ENCODE measurements around the gene CFAP161. TPM values are rescaled to one million over a fixed set of nuclear protein-coding genes. Genes with fewer than 3 reads are reported as not detected.

Gene CFAP161
- total and polyA plus RNA-seq, 2 experiments from 2014 or later, result 0.13 TPM; not detected in 1

GRCh38 chr15:81197255-81197630 is 63.2 kb downstream of the CFAP161 start:
- H3K4me1 Mint-ChIP-seq, result peaks cover 2% of the 10 kb centered on the region; the same call in 1 of the 3 replicates
- H3K9me3 Mint-ChIP-seq, result no peaks in the 10 kb centered on the region; the same call in 2 of the 3 replicates
- no peaks in the 10 kb centered on the region for H4K20me1 ChIP-seq (replicated peaks; ENCODE audit: insufficient read depth)
- DNase-seq (ENCODE audit: low spot score) (no peak), ATAC-seq (no peak)
- no peaks in the 10 kb centered on the region for H3K27me3 ChIP-seq (ENCODE audit: insufficient read depth)
- no peaks in the 10 kb centered on the region for H3K36me3 ChIP-seq (ENCODE audit: insufficient read depth)
- H3K36me3 Mint-ChIP-seq (ENCODE audit: low read depth), result no peaks in the 10 kb centered on the region
- no peaks in the 10 kb centered on the region for H3K4me1 ChIP-seq (ENCODE audit: insufficient read depth)
- H2AFZ ChIP-seq, result peak overlapping the region; percentile 28; the same call in 1 of the 2 replicates
- H3K4me3 ChIP-seq, result no peak overlapping the region
- H3F3A ChIP-seq (replicated peaks; ENCODE audit: low read depth), result no peaks in the 10 kb centered on the region
- no peaks in the 10 kb centered on the region for H3K79me2 ChIP-seq (replicated peaks; ENCODE audit: insufficient read depth)
- no peak overlapping the region for H3K27ac ChIP-seq (ENCODE audit: low read depth)
- no peak overlapping the region for H3K27ac Mint-ChIP-seq
- H3K27me3 Mint-ChIP-seq (ENCODE audit: insufficient read depth, low read depth, poor library complexity), result peaks cover 8% of the 10 kb centered on the region
- no peak overlapping the region for H3K4me3 Mint-ChIP-seq
- TF ChIP-seq EZH2 (IDR thresholded peaks at IDR 0.05; ENCODE audit: low read depth, unreplicated experiment), result no peak
- no peak for TF ChIP-seq EZH2phosphoT487 (IDR thresholded peaks at IDR 0.05; ENCODE audit: unreplicated experiment)
- TF ChIP-seq CREB1 (CRISPR knock-in tag; IDR thresholded peaks at IDR 0.05; ENCODE audit: low read depth), result no peak
- no peak for TF ChIP-seq STAT1 (IDR thresholded peaks at IDR 0.05; ENCODE audit: unreplicated experiment)
- no peak for TF ChIP-seq ZNF462 (CRISPR knock-in tag; IDR thresholded peaks at IDR 0.05)
- TF ChIP-seq REST (IDR thresholded peaks at IDR 0.05; ENCODE audit: unreplicated experiment), result no peak
- TF ChIP-seq ZNF114 (CRISPR knock-in tag; IDR thresholded peaks at IDR 0.05), result no peak
- TF ChIP-seq JUNB (IDR thresholded peaks at IDR 0.05; ENCODE audit: unreplicated experiment), result no peak
- no peak for TF ChIP-seq CTCF (conservative IDR thresholded peaks at IDR 0.05; ENCODE audit: low read depth in 2 of 2)
- no peak overlapping the region for H3K4me2 ChIP-seq
- H3K9me2 ChIP-seq (ENCODE audit: insufficient read depth), result no peaks in the 10 kb centered on the region; the same call in 1 of the 2 replicates

Data from GM23338 (cell line).